ENCODE measurements around the gene SLC39A10.
"Not testable (repeated sequence)": the region's sequence is repeated elsewhere in the genome, so short reads cannot be mapped to it uniquely, and the experiment has no call there.

Gene SLC39A10

DNA sequence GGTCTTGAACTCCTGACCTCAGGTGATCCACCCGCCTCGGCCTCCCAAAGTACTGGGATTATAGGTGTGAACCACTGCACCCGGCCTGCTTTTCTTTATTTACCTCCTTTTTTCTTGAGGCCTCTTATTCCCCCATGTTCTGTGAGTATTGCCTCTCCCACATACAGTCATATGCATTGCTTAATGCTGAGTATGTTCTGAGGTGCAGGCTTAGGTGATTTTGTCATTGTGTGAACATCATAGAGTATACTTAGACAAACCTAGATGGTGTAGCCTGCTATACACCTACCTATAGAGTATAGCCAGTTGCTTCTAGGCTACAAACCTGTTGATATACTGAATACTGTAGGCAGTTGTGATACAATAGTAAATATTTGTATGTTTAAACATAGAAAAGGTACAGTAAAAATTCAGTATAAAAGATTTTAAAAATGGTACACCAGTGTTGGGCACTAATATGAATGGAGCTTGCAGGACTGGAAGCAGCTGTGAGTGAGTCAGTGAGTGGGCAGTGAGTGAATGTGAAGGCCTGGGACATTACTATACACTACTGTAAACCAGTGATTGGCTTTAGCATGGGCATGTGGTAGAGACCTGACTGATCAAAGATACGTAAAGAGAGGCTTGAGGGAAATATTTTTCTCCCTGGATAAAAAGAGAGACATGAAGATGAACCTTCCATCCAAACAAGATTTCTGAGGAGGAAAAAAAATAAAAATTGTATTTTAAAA lies 17.6 kb downstream of the SLC39A10 start:
- DNase-seq (ENCODE audit: low read depth): peak; percentile 74

DNA sequence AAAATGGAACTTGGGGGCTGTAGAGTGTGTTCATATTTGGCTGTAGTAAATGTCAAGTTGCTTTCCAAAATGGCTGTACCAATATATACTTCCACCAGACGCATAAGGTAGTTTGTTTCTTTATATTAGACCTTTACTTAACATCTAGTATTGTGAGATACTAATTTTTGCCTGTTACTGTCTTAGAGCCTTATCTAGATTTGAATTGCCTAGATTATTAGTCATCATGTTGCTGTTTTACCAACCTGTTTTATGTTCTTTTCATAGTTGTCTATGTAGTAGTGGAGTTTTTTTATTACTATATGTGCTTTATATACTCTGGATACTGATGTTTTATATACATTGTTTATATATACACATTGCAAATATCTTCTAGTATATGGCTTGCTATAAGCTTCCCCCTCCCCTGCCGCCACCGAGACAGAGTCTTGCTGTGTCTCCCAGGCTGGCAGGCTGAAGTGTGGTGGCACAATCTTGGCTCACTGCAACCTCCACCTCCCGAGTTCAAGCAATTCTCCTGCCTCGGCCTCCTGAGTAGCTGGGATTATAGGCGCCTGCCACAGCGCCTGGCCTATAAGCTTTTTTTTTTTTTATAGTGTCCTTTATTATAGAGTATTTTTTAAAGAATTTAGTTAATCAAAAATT lies 18.9 kb downstream of the SLC39A10 start:
- peak; percentile 24 for DNase-seq (ENCODE audit: low read depth)

GRCh38 chr2:195677290-195677689 lies 20.3 kb downstream of the SLC39A10 start:
- no peak for DNase-seq (ENCODE audit: low read depth)

DNA sequence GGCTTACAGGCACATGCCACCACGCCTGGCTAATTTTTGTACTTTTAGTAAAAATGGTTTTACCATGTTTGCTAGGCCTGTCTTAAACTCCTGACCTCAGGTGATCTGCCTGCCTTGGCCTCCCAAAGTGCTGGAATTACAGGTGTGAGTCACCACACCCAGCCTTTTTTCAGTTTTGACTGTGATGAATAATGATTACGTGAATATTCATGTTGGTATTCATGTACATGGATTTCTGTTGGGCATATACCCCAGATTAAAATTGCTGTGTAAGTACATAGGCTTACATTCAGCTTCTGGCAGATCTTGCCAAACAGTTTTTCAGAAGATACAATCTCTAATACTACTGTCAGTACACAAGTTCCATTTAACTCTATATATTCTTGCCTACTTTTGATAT lies 20.9 kb downstream of the SLC39A10 start:
- no peak for DNase-seq (ENCODE audit: low read depth)

GRCh38 chr2:195682077-195682476 lies 25.1 kb downstream of the SLC39A10 start:
- no peak for DNase-seq (ENCODE audit: low read depth)

GRCh38 chr2:195683174-195683573 lies 26.1 kb downstream of the SLC39A10 start:
- DNase-seq (ENCODE audit: low read depth): peak; percentile 85

DNA sequence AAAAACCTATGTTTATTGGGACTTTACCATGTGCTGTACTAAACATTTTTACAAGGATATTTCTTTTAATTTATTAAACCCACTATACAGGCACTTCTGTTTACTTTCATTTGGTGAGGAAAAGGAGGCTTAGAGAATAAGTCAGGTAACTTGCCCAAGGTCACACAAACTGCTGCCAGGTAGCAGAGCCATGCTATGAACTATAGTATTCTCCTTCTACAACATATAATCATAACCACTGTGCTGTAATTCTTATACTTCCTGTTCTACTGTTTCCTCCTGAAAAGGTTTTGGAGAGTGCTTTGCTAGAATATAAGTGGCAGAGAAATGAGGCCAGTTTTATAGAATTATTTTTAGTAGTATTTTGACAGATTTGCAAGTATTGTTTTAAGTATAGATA lies 29.5 kb downstream of the SLC39A10 start:
- no peak for DNase-seq (ENCODE audit: low read depth)

DNA sequence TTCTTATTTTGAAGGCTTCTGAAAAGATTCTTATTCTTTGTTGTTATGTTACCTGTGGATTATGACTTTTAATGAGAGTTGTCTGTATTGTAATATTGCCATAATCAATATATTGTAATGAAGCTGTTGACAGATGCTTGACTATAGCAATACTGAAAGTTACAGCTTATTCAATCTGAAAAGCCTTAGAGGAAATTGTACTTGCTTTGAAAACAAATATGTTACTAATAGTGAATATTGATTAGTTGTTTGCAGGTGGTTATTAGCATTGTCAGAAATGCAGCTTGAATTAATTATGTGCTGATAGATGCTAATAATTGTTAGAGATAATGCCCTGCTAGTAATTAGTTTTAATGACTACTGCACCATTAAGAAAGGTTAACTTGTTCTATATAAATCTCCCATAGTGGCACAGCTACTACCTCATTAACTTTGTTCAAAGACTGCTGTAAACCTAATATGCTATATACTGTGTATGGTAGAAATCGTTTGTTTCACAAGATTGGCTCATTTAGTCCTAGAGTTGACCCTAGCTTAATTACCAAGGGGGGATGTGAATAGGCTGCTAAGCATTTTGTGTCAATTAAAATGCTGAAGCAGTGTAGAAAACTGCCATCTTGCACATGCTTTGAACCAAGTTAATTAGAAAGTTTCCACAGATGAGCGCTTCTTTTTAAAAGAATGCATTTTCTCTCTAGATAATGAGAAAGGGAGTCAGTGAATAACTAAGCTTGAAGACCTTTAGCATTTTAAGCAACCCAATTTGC lies 30.5 kb downstream of the SLC39A10 start:
- DNase-seq (ENCODE audit: low read depth): no peak

GRCh38 chr2:195692531-195692930 lies 35.5 kb downstream of the SLC39A10 start:
- not testable (repeated sequence) for DNase-seq (ENCODE audit: low read depth)

DNA sequence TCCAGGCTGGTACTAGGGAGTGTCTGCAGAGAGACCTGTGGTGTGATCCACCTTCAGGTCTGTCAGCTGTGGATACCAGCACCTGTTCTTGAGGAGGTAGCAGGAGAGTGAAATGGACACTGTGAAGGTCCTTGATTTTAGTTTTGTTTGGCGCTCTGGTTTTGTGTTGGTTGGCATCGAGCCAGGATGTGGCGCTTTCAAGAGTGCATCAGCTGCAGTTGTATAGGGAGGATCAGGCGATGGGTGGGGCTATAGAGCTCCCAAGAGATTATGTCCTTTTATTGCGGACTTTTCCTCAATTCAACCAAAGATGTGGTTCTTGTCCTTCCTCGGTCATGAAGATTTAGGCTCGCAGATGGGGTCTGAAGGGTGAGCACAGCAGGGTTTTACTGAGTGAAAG lies 37.5 kb downstream of the SLC39A10 start:
- DNase-seq (ENCODE audit: low read depth): no peak

DNA sequence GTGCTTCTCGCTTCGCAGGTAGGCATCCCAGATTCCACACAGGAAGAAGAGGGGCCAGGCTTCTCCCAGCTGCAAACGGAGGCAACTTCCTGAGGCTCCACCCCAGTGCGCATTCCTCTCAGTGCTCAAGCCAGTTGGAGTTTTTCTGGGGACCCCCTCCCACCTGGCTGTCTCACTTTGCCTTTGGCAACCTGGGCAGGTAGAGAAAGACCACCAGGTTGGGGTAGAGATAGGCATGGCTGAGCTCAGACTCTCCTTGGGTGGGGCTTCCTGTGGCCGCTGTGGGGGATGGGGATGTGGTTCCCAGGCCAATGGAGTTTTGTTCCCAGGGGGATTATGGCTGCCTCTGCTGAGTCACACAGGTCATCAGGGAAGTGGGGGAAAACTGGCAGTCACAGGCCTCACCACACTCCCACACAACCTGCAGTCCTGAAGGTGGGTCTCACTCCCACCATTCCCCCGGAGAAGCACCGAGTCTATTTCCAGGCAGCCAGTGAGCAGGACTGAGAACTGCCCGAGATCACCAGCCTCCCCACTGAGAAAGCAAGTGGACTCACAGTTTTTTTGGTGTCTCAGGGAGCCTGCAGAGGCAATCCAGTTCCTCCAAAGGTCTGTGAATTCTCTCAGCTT lies 38.1 kb downstream of the SLC39A10 start:
- DNase-seq (ENCODE audit: low read depth): no peak

- no peak for DNase-seq (ENCODE audit: low read depth)
These were observed 39.0 kb downstream of the SLC39A10 start for GRCh38 chr2:195696012-195696411.

GRCh38 chr2:195697681-195698220 lies 40.7 kb downstream of the SLC39A10 start:
- no peak for DNase-seq (ENCODE audit: low read depth)

- no peak for DNase-seq (ENCODE audit: low read depth)
These were observed 43.5 kb downstream of the SLC39A10 start for GRCh38 chr2:195700480-195700879.

DNA sequence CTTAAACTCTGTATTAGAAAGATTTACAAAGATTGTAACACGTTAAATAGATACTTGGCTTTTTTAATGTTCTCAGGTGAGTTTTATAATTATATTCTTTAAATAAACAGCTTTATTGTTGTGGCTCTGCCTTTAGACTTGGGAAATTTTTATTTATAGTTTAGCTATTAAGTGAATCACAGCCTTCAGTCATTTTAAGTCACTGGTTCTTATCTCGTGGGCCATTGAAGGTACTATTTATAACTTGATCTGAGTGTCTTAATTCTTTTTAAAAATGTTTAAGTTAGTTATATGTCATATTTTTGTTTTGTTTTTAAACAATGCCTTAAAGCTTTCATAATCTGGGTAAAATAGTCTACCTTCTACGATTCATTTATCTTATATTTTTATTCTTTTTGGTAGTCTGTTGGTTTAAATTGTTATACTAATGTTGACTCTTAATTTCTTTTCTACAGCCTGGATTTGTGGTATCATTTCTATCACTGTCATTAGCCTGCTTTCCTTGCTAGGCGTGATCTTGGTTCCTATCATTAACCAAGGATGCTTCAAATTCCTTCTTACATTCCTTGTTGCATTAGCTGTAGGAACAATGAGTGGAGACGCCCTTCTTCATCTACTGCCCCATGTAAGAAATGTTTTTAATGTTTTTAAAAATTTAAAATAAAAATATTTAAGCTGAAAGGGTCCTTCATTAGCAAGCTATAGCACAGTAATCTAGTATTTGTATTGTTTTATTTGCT lies 49.3 kb downstream of the SLC39A10 start:
- DNase-seq (ENCODE audit: low read depth): peak; percentile 67

DNA sequence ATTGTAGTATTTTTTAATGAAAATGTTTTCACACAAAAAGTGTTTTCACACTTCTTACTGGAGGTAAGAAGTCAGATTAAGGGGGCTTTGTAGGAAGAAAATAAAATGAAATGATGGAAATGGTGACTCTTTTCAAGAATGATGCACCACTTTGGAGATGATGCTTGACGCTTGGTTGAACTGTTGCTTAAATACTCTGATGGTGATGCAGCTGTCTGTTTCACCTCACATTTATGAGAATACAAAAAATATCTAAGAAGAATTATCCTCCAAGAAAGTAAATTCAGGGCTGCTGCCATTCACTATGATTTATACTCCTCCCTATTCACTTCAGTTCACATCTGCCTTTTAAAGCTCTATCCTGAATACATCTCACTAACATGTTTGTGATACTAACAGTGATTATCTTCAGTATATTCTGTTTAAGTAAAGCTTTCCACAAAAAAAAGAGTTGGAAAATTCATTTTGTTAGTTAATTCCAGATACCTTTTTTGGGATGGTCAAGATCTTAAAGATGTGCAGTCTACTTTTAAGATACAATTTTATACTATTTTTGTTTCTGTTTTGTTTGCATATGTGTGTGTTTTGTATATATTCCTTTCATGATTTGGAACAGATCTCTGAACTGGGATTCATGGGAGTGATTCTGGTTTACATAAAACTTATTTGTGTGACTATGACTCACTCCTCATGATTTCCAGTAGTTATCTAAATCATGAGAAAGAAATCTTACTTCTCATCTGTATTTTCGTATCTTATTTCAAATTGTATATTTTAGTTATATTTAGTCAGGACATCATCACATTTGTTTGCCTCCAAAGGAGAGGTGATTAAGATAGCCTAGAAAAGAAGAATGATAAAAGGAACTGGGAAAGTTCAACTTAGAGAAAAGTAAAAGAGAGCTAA lies 53.1 kb downstream of the SLC39A10 start:
- DNase-seq (ENCODE audit: low read depth): peak; percentile 86

DNA sequence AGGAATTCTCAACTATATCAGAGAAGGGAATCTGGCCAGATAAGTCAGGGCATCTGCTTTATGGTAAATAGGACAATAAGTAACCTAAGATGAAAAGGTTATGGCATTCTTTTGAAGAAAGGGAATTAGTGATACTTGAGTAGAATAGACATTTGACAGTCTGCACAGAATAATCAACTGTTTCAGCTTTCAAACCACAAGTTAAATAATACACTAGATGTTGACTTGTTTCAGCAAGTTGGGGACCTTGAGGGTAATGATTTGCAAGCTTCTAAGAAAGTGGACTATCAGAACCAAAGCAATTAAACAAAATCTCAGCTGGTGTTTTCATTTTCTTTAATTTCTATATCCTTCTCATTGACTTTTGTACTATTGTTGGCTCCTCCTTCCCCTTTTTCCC lies 54.5 kb downstream of the SLC39A10 start:
- DNase-seq (ENCODE audit: low read depth): no peak

DNA sequence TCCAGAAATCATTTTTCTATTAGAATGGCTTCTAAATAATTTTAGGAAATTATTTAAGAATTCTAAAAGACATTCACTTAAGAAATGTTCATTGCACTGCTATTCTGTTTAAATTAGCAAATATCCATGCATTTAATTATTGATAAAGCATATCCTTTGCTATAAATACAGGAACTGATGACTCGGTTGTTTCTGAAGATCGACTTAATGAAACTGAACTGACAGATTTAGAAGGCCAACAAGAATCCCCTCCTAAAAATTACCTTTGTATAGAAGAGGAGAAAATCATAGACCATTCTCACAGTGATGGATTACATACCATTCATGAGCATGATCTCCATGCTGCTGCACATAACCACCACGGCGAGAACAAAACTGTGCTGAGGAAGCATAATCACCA lies 59.4 kb downstream of the SLC39A10 start:
- no peak for DNase-seq (ENCODE audit: low read depth)

DNA sequence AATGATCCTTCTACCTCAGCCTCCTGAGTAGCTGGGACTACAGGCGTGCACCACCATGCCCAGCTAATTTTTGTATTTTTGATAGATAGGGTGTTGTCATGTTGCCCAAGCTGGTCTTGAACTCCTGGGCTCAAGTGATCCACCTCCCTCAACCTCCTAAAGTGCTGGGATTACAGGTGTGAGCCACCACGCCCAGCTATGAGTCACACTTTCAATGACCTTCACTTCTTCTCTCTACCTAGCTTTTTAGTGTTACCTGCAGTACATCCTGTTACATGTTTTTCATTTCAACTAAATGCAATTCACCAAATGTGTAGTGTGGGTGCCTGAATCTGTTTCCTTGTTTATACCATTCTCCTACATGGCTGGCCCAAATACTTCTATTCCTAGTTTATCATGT lies 64.0 kb downstream of the SLC39A10 start:
- DNase-seq (ENCODE audit: low read depth): no peak

GRCh38 chr2:195722075-195722474 lies 65.0 kb downstream of the SLC39A10 start:
- DNase-seq (ENCODE audit: low read depth): no peak

DNA sequence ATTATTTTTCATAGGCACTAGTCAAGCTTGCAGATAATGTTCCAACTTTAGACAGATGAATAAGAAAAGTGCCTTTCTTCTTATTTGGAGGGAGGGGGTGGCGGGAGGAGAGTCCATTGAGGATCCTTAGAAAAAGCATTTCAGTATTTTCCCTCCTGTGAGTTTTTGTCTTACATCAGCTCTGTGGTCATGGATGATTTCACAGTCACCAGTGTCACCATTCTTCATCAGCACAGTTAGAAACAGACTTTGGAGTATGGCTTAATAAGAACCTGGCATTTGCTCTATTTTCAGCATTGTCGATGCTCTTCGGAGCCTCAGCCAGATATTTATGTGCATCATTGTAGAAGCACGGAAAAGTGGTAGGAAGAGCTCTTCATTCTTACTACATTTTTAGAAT lies 70.1 kb downstream of the SLC39A10 start:
- DNase-seq (ENCODE audit: low read depth): no peak
